Astrocyte of the spinal cord (primary cell): ENCODE results near the gene NACC1.

Experiments used
- DNase-seq: peaks from one replicate; pipeline ENCODE4 v3.0.0; 2011; ENCODE audit warnings: low read depth, low spot score
- H3K4me3 ChIP-seq: 2 replicates; pipeline ENCODE4 v1.5.1; 2011; ENCODE audit warnings: low read depth, mild to moderate bottlenecking, low read length, moderate library complexity
- CTCF ChIP-seq: IDR thresholded peaks from 2 replicates; pipeline ENCODE4 v1.5.1; 2012; ENCODE audit warnings: low read depth, mild to moderate bottlenecking, low read length, inconsistent platforms
- in situ Hi-C: cut with HindIII; loops from 2 replicates; pipeline ENCODE4 v1.10.0; 2017; ENCODE audit warnings: low sequenced_read_pairs

NACC1 gene

GRCh38 chr19:13095393-13095784 lies 22.7 kb upstream of the NACC1 start:
- H3K4me3 ChIP-seq = no peak overlapping the region
- in situ Hi-C loops = no loop called here
- TF ChIP-seq CTCF = no peak
- DNase-seq = no peak

GRCh38 chr19:13095934-13096927 lies 21.8 kb upstream of the NACC1 start:
- H3K4me3 ChIP-seq = no peak overlapping the region
- TF ChIP-seq CTCF = no peak
- DNase-seq = no peak

GRCh38 chr19:13097033-13097462 lies 21.0 kb upstream of the NACC1 start:
- no peak for DNase-seq
- no peak overlapping the region for H3K4me3 ChIP-seq
- no peak for TF ChIP-seq CTCF
- in situ Hi-C loops = no loop called here

More at GRCh38 chr19:13095934-13096927, 21.8 kb upstream of the NACC1 start:
- in situ Hi-C loops = no loop called here

- H3K4me3 ChIP-seq = no peak overlapping the region
- in situ Hi-C loops = no loop called here
- no peak for TF ChIP-seq CTCF
- no peak for DNase-seq
Observed at GRCh38 chr19:13097463-13098258, 20.4 kb upstream of the NACC1 start.

- peak; percentile 67 for DNase-seq
- TF ChIP-seq CTCF = no peak
Observed at GRCh38 chr19:13098277-13099072, 19.6 kb upstream of the NACC1 start.

More at GRCh38 chr19:13098277-13099072, 19.6 kb upstream of the NACC1 start:
- no peak overlapping the region for H3K4me3 ChIP-seq
- in situ Hi-C loops = no loop called here
